ENCODE data around the gene MGME1. TPM values are rescaled to one million over a fixed set of nuclear protein-coding genes. Genes with fewer than 3 reads are reported as not detected.
A peak's percentile ranks its signal among the peaks of the same experiment; 100 is the strongest.
"Not testable (repeated sequence)": the region's sequence is repeated elsewhere in the genome, so short reads cannot be mapped to it uniquely, and the experiment has no call there.

The MGME1 gene
- total RNA-seq, 1 donor from 2014 or later = 33.6 TPM

- intact Hi-C loops (cut with micrococcal nuclease) = loop anchor here (2.0 kb wide), 1 partner anchor 62 kb away; no protein-coding TSS in a partner anchor
- Mint-ChIP-seq H3K36me3 (ENCODE audit: low read depth) (peaks cover 57% of the 10 kb centered on the region), H3K9me3 (no peaks in the 10 kb centered on the region), H3K27me3 (ENCODE audit: insufficient read depth) (no peaks in the 10 kb centered on the region), H3K27ac (peak overlapping the region; percentile 1), H3K4me1 (ENCODE audit: low read depth) (peaks cover 82% of the 10 kb centered on the region), H3K4me3 (peak overlapping the region; percentile 13)
- DNase-seq (ENCODE audit: low spot score) = no peak
Observed at GRCh38 chr20:17958373-17959256, 10.2 kb upstream of the MGME1 start.

GRCh38 chr20:17959257-17959627 is 9.6 kb upstream of the MGME1 start:
- Mint-ChIP-seq H3K36me3 (ENCODE audit: low read depth) (peaks cover 57% of the 10 kb centered on the region), H3K27me3 (ENCODE audit: insufficient read depth) (no peaks in the 10 kb centered on the region), H3K9me3 (no peaks in the 10 kb centered on the region), H3K4me1 (ENCODE audit: low read depth) (peaks cover 82% of the 10 kb centered on the region), H3K27ac (peak overlapping the region; percentile 72), H3K4me3 (peak overlapping the region; percentile 45)
- intact Hi-C loops (cut with micrococcal nuclease) = loop anchor here (2.0 kb wide), 1 partner anchor 62 kb away; no protein-coding TSS in a partner anchor
- no peak for DNase-seq (ENCODE audit: low spot score)

GRCh38 chr20:17960400-17960885 is 8.4 kb upstream of the MGME1 start:
- H3K36me3 Mint-ChIP-seq (ENCODE audit: low read depth) = peaks cover 53% of the 10 kb centered on the region

GRCh38 chr20:17960927-17961586 is 7.8 kb upstream of the MGME1 start:
- no peak for DNase-seq (ENCODE audit: low spot score)
- Mint-ChIP-seq H3K27ac (peak overlapping the region; percentile 89), H3K9me3 (no peaks in the 10 kb centered on the region), H3K27me3 (ENCODE audit: insufficient read depth) (no peaks in the 10 kb centered on the region), H3K4me3 (peak overlapping the region; percentile 51), H3K4me1 (ENCODE audit: low read depth) (peaks cover 80% of the 10 kb centered on the region), H3K36me3 (ENCODE audit: low read depth) (peaks cover 52% of the 10 kb centered on the region)
- intact Hi-C loops (cut with micrococcal nuclease) = loop anchor here (1.0 to 10.0 kb wide), 2 partner anchors 8 to 426 kb away; partner anchors contain the start of genes BFSP1 and MGME1

More at GRCh38 chr20:17960400-17960885, 8.4 kb upstream of the MGME1 start:
- H3K9me3 Mint-ChIP-seq; DNase-seq (ENCODE audit: low spot score); H3K27me3 Mint-ChIP-seq (ENCODE audit: insufficient read depth): not testable (repeated sequence)
- Mint-ChIP-seq H3K4me3 (peak overlapping the region; percentile 45), H3K27ac (peak overlapping the region; percentile 21), H3K4me1 (ENCODE audit: low read depth) (peaks cover 80% of the 10 kb centered on the region)
- intact Hi-C loops (cut with micrococcal nuclease) = loop anchor here (10.0 kb wide), 1 partner anchor 426 kb away; the partner anchor contains the start of gene BFSP1

- no peaks in the 10 kb centered on the region for H3K9me3 Mint-ChIP-seq
- H3K27ac Mint-ChIP-seq = peak overlapping the region; percentile 89
- peak overlapping the region; percentile 51 for H3K4me3 Mint-ChIP-seq
- peaks cover 77% of the 10 kb centered on the region for H3K4me1 Mint-ChIP-seq (ENCODE audit: low read depth)
- H3K36me3 Mint-ChIP-seq (ENCODE audit: low read depth) = peaks cover 55% of the 10 kb centered on the region
- intact Hi-C loops (cut with micrococcal nuclease) = loop anchor here (1.0 to 10.0 kb wide), 2 partner anchors 8 to 427 kb away; partner anchors contain the start of genes BFSP1 and MGME1
- DNase-seq (ENCODE audit: low spot score) = no peak
- H3K27me3 Mint-ChIP-seq (ENCODE audit: insufficient read depth) = no peaks in the 10 kb centered on the region
Observed at GRCh38 chr20:17961587-17961940, 7.3 kb upstream of the MGME1 start.

GRCh38 chr20:17963114-17963897 is 5.5 kb upstream of the MGME1 start:
- intact Hi-C loops (cut with micrococcal nuclease) = loop anchor here (10.0 kb wide), 1 partner anchor 429 kb away; the partner anchor contains the start of gene BFSP1
- peaks cover 69% of the 10 kb centered on the region for H3K4me1 Mint-ChIP-seq (ENCODE audit: low read depth)
- no peak for DNase-seq (ENCODE audit: low spot score)
- H3K36me3 Mint-ChIP-seq (ENCODE audit: low read depth) = peaks cover 63% of the 10 kb centered on the region
- no peaks in the 10 kb centered on the region for H3K9me3 Mint-ChIP-seq
- peak overlapping the region; percentile 99 for H3K4me3 Mint-ChIP-seq
- H3K27ac Mint-ChIP-seq = peak overlapping the region; percentile 90
- no peaks in the 10 kb centered on the region for H3K27me3 Mint-ChIP-seq (ENCODE audit: insufficient read depth)

- H3K4me3 Mint-ChIP-seq = peak overlapping the region; percentile 99
Observed at GRCh38 chr20:17964073-17964472, 4.7 kb upstream of the MGME1 start.

GRCh38 chr20:17964632-17965031 is 4.2 kb upstream of the MGME1 start:
- no peak for DNase-seq (ENCODE audit: low spot score)
- intact Hi-C loops (cut with micrococcal nuclease) = loop anchor here (5.0 to 10.0 kb wide), 5 partner anchors 323 to 1387 kb away; partner anchors contain the start of genes BFSP1, SMIM26, SNRPB2 and ZNF133
- Mint-ChIP-seq H3K4me3 (peak overlapping the region; percentile 99), H3K9me3 (no peaks in the 10 kb centered on the region), H3K27ac (peak overlapping the region; percentile 90), H3K36me3 (ENCODE audit: low read depth) (peaks cover 59% of the 10 kb centered on the region), H3K27me3 (ENCODE audit: insufficient read depth) (no peaks in the 10 kb centered on the region), H3K4me1 (ENCODE audit: low read depth) (peaks cover 58% of the 10 kb centered on the region)

More at GRCh38 chr20:17964073-17964472, 4.7 kb upstream of the MGME1 start:
- Mint-ChIP-seq H3K9me3 (no peaks in the 10 kb centered on the region), H3K4me1 (ENCODE audit: low read depth) (peaks cover 62% of the 10 kb centered on the region), H3K36me3 (ENCODE audit: low read depth) (peaks cover 63% of the 10 kb centered on the region), H3K27me3 (ENCODE audit: insufficient read depth) (no peaks in the 10 kb centered on the region), H3K27ac (peak overlapping the region; percentile 90)
- DNase-seq (ENCODE audit: low spot score) = no peak
- intact Hi-C loops (cut with micrococcal nuclease) = loop anchor here (10.0 kb wide), 1 partner anchor 429 kb away; the partner anchor contains the start of gene BFSP1

- H3K36me3 Mint-ChIP-seq (ENCODE audit: low read depth) = peaks cover 65% of the 10 kb centered on the region
- H3K4me3 Mint-ChIP-seq = peak overlapping the region; percentile 99
- H3K4me1 Mint-ChIP-seq (ENCODE audit: low read depth) = peaks cover 58% of the 10 kb centered on the region
- H3K27ac Mint-ChIP-seq = peak overlapping the region; percentile 90
- no peaks in the 10 kb centered on the region for H3K9me3 Mint-ChIP-seq
- no peak for DNase-seq (ENCODE audit: low spot score)
- no peaks in the 10 kb centered on the region for H3K27me3 Mint-ChIP-seq (ENCODE audit: insufficient read depth)
- intact Hi-C loops (cut with micrococcal nuclease) = loop anchor here (5.0 to 10.0 kb wide), 5 partner anchors 322 to 1388 kb away; partner anchors contain the start of genes BFSP1, SMIM26, SNRPB2 and ZNF133
Observed at GRCh38 chr20:17965042-17965697, 3.6 kb upstream of the MGME1 start.

- intact Hi-C loops (cut with micrococcal nuclease) = loop anchor here (5.0 to 10.0 kb wide), 5 partner anchors 321 to 1389 kb away; partner anchors contain the start of genes BFSP1, SMIM26, SNRPB2 and ZNF133
- Mint-ChIP-seq H3K36me3 (ENCODE audit: low read depth) (peaks cover 59% of the 10 kb centered on the region), H3K27me3 (ENCODE audit: insufficient read depth) (no peaks in the 10 kb centered on the region), H3K4me3 (peak overlapping the region; percentile 99), H3K4me1 (ENCODE audit: low read depth) (peaks cover 60% of the 10 kb centered on the region), H3K27ac (peak overlapping the region; percentile 90), H3K9me3 (no peaks in the 10 kb centered on the region)
- DNase-seq (ENCODE audit: low spot score) = no peak
Observed at GRCh38 chr20:17966432-17967310, 2.1 kb upstream of the MGME1 start.

Data from activated T-helper 1 cell treated with anti-CD3 and anti-CD28 coated beads, Interleukin-12 subunit alpha, Interleukin-12 subunit beta, Interleukin-2, Interleukin-4 antibody, amounts not matched to agents 30 ng/mL and 10 ng/mL and 1 ng/mL, durations not matched to agents 14 hours and 24 hours and 36 hours (primary cell).